GM21723 (cell line): ENCODE measurements around the gene GNG2.

Experiments used
- ATAC-seq: cut with Tn5 transposase; IDR thresholded peaks from one replicate; pipeline ENCODE4 v1.9.1; 2021; ENCODE audit warnings: mild to moderate bottlenecking, moderate library complexity; ENCODE audit not compliant: unreplicated experiment

The GNG2 gene

GRCh38 chr14:51989293-51990234 lies 129.2 kb downstream of the GNG2 start, which contains the start of gene RTRAF:
RTRAF (plus strand) TSS chr14:51989546; CDS start chr14:51989640, 94 bp downstream.
- ATAC-seq, result peak; percentile 90

- ATAC-seq, result no peak
Measured at GRCh38 chr14:51990488-51990887, 130.1 kb downstream of the GNG2 start.

- ATAC-seq, result no peak
Measured at GRCh38 chr14:51993285-51993920, 133.0 kb downstream of the GNG2 start.

- no peak for ATAC-seq
Measured at GRCh38 chr14:51996148-51996746, 135.8 kb downstream of the GNG2 start.

- no peak for ATAC-seq
Measured at GRCh38 chr14:51998348-51998747, 137.9 kb downstream of the GNG2 start.

GRCh38 chr14:51999084-51999483 lies 138.7 kb downstream of the GNG2 start:
- no peak for ATAC-seq

GRCh38 chr14:52000019-52000582 lies 139.7 kb downstream of the GNG2 start:
- no peak for ATAC-seq

- ATAC-seq, result no peak
Measured at GRCh38 chr14:52000696-52001095, 140.3 kb downstream of the GNG2 start.

GRCh38 chr14:52002542-52002941 lies 142.1 kb downstream of the GNG2 start:
- no peak for ATAC-seq

- no peak for ATAC-seq
Measured at GRCh38 chr14:52003324-52003723, 142.9 kb downstream of the GNG2 start.

- ATAC-seq, result no peak
Measured at GRCh38 chr14:52005625-52006024, 145.2 kb downstream of the GNG2 start.

GRCh38 chr14:52006361-52006760 lies 145.9 kb downstream of the GNG2 start:
- ATAC-seq, result no peak

GRCh38 chr14:52007211-52007610 lies 146.8 kb downstream of the GNG2 start:
- no peak for ATAC-seq

- no peak for ATAC-seq
Measured at GRCh38 chr14:52007637-52008036, 147.2 kb downstream of the GNG2 start.

- ATAC-seq, result no peak
Measured at GRCh38 chr14:52008136-52008535, 147.7 kb downstream of the GNG2 start.

GRCh38 chr14:52010173-52010693 lies 149.8 kb downstream of the GNG2 start:
- no peak for ATAC-seq

- ATAC-seq, result no peak
Measured at GRCh38 chr14:52011523-52011922, 151.1 kb downstream of the GNG2 start.

- no peak for ATAC-seq
Measured at GRCh38 chr14:52012635-52013034, 152.2 kb downstream of the GNG2 start.

GRCh38 chr14:52013984-52014600 lies 153.7 kb downstream of the GNG2 start:
- no peak for ATAC-seq

GRCh38 chr14:52014601-52015267 lies 154.3 kb downstream of the GNG2 start:
- no peak for ATAC-seq
